ENCODE data around the gene MEAF6.
"Not testable (repeated sequence)": the region's sequence is repeated elsewhere in the genome, so short reads cannot be mapped to it uniquely, and the experiment has no call there.

The MEAF6 gene

DNA sequence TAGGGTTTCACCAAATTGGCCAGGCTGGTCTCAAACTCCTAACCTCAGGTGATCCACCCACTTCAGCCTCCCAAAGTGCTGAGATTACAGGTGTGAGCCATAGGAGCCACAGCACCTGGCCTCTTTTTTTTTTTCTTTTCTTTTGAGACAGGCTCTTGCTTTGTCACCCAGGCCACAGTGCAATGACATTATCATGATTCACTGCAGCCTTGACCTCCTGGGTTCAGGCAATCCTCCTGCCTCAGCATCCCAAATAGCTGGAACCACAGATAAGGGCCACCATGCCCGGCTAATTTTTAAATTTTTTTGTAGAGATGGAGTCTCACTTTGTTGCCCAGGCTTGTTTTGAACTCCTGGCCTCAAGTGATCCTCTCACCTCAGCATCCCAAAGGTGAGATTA lies 15.3 kb upstream of the MEAF6 start:
- not testable (repeated sequence) for DNase-seq

DNA sequence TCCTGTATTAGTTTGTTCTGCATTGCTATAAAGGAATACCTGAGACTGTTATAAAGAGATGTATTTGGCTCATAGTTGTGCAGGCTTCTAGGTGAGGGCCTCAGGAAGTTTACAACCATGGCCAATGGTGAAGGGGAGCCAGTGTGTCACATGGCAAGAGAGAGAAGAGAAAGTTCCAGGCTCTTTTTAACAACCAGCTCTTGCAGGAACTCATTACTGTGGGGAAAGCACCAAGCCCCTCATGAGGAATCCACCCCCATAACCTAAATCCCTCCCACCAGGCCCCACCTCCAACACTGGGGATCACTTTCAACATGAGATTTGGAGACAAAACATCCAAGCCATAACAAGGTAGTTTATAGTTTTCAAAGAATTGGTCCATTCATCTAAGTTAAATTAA lies 5.0 kb upstream of the MEAF6 start:
- DNase-seq, result no peak

GRCh38 chr1:37518929-37519328 lies 4.4 kb upstream of the MEAF6 start:
- DNase-seq, result not testable (repeated sequence)

- DNase-seq, result not testable (repeated sequence)
Observed at GRCh38 chr1:37518241-37518640, 3.7 kb upstream of the MEAF6 start.

DNA sequence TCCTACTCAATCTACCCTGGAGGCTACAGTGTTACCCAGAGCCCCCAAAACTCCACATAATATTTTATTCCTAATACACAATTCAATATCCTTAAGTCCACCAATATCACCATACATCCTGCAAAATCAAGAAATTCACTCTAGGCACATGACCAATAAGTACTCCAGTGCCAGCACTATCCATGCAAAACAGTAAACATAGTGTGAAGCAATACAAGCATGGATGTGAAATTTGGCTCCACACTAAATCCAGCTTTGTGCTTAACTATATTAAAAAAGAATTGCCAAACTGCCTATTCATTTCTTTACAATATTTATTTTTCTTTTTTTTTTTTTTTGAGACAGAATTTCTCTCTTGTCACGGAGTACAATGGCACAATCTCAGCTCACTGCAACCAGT lies 3.0 kb upstream of the MEAF6 start:
- no peak for DNase-seq

DNA sequence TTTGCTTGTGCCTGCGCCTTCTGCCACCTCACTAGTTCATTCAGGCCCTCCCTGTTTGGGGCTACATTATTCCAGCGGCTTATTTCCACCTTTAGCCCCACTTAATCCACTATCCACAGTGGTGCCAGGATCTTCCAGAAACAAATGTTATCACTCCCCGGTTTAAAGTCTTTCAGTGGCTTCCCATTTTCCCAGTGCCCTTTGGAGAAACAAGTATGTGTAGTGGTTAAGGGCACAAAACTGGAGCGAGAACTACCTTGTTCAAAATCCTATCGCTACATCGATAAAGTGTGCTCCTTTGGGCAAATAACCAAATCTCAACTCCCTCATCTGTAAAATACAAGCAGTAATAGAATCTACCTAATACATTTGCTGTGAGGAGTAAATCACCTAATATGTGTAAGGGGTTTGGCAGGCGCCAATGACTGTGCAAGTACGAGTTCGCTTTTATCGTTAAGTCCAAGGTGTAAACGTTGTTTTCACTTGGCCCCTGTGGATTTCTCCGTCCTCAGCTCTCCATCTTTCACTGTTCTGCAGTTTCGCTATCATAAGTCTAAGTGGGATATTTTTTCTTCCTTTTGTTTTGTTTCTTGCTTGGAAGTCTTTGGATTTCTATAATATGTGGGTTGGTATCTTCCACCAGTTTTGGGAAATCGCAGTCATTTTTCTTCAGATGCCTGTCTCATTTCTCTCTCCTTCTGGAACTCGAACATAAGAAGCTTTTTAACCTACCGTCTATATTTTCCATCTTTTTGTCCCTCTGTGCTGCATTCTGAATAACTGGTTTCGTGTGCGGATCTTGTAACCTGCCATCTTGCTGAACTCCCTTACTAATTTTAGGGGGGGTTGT lies 844 bp upstream of the MEAF6 start:
- DNase-seq, result no peak

DNA sequence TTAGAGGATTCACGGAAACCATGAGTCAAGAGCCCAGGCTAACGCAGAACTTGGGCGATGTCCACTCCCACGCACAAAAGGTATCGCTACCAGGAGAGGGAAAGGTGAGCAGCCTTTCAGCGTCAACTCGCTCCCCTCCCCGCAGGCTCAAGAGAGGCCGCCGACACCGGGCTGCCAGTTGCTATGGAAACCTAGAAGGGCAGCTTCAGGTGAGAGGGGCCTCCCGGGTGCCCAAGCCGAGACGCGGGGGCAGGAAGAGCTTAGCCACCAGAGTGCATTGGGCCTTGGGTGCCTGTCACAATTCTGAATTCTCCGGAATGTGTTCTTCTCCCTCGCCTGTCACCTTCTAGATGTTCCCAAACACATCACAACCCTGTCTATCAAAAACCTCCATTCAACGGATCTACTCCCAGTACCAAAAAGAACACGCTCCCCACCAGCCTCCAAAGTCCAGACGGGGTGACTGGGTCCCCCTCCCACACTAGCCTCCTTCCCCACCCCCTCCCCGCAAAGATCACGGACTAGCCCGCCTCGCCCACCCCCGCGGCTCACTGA lies 694 bp downstream of the MEAF6 start:
- peak; percentile 39 for DNase-seq

DNA sequence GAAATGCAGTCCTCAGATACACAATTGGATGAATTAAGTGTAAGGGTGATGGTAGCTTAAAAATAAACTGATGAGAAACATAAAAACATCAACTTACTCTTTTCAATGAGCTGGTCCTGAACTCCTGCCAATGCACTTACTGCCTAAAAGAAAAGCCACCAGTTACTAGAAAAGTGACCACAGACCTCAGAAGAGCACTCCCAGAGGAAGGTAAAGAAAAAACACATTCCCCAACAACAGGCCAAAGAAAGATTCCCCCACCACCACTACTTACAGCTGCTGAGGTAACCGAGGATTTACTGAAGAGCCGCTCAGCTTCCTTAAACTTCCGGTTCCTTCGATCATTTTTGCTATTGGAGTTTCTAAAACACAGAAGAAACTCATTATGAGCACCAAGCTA lies 5.4 kb downstream of the MEAF6 start:
- no peak for DNase-seq

DNA sequence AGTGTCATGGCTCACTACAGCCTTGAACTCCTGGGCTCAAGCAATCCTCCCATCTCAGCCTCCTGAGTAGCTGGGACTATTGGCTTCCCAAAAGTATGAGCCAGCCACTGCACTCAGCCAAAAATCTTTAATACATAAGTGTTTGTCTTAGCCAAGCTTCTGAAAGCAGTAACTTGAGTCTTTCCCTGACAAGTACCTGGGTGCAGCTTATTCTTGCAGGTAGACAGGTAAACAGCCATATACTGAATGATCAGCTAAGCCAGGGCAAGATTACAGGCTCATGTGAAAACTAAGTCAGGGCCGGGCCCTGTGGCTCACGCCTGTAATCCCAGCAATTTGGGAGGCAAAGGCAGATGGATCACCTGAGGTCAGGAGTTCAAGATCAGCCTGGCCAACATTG lies 7.8 kb downstream of the MEAF6 start:
- no peak for DNase-seq

DNA sequence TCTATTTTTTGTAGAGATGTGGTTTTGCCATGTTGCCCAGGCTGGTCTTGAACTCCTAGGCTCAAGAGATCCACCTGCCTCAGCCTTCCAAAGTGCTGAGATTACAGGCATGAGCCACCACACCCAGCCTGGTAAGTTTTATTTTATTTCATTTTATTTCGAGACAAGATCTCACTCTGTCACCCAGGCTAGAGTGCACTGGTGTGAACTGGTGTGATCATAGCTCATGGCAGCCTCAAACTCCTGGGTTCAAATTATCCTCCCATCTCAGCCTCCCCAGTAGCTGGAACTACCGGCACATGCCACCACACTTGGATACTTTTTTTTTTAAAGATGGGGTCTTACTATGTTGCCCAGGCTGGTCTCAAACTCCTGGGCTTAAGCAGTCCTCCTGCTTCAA lies 11.8 kb downstream of the MEAF6 start:
- not testable (repeated sequence) for DNase-seq

GRCh38 chr1:37502104-37502503 lies 12.5 kb downstream of the MEAF6 start:
- DNase-seq, result no peak

DNA sequence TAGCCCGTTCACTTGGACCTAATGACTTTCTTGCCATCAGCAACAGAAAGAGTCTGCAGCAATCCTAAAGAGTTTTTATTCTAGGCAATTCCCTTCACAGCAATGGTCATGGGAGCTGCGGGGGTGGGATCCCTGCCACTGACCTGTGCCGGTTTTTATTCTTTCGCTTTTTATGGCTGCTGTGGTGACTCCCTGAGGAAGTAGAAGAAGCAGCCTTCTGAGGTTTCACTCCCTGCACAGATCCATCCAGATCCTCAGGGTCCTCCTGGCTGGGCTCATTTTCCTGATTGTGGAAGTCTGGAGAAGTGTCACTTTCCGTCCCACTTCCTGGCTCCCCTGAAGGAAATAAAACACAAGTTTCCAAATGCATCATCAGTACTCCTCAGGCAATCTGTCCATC lies 12.9 kb downstream of the MEAF6 start:
- DNase-seq, result no peak

- DNase-seq, result no peak
Observed at GRCh38 chr1:37498872-37499617, 15.5 kb downstream of the MEAF6 start.

- DNase-seq, result no peak
Observed at GRCh38 chr1:37497832-37498231, 16.7 kb downstream of the MEAF6 start.

- no peak for DNase-seq
Observed at GRCh38 chr1:37495875-37496274, 18.7 kb downstream of the MEAF6 start.

- DNase-seq, result no peak
Observed at GRCh38 chr1:37493336-37494098, 21.0 kb downstream of the MEAF6 start.

- no peak for DNase-seq
Observed at GRCh38 chr1:37487619-37487984, 27.0 kb downstream of the MEAF6 start.

DNA sequence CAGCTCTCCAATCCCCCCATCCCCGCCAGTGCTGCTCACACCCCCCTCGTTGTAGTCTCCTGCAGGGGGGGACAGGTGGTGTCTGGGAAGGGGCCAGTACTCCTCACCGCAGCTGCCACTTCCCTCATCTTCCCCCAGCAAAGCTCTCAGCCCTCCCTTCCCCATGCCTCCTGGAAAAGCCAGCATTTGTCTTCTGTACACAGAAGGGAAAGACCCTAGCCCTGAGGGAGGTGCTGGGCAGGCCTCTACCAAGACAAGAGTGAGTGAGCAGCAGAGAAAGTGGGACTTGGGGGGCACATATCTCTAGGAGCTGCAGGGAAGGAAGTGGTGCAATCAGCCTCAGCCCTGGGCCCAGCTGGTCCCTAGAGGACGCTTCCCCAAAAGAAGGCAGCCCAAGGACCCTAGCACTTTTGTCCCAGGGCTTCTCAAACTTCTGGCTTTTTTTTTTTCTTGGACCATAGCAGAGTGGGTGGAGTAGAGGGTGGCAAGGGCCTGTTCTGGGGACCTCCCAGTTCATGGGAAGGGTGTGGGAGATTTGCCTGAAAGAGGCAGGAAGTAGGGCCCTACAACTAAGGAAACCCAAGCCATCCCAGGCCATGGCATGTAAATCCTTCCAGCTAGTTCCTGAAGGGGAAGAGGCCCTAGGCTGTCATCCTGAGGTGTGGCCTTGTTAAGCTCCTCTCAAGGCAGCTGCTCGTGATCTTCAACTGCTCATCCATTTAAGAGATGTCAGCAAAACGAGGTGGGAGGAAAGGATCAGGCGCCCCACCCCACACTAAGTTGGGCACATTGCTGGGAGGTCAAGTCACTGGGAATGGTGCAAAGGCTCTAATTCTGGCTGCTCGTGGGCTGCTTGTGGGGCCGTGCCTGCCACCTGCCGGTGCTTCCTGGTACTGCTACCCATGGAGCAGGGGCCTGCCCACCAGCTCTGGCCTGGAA lies 27.6 kb downstream of the MEAF6 start:
- peak; percentile 81 for DNase-seq

DNA sequence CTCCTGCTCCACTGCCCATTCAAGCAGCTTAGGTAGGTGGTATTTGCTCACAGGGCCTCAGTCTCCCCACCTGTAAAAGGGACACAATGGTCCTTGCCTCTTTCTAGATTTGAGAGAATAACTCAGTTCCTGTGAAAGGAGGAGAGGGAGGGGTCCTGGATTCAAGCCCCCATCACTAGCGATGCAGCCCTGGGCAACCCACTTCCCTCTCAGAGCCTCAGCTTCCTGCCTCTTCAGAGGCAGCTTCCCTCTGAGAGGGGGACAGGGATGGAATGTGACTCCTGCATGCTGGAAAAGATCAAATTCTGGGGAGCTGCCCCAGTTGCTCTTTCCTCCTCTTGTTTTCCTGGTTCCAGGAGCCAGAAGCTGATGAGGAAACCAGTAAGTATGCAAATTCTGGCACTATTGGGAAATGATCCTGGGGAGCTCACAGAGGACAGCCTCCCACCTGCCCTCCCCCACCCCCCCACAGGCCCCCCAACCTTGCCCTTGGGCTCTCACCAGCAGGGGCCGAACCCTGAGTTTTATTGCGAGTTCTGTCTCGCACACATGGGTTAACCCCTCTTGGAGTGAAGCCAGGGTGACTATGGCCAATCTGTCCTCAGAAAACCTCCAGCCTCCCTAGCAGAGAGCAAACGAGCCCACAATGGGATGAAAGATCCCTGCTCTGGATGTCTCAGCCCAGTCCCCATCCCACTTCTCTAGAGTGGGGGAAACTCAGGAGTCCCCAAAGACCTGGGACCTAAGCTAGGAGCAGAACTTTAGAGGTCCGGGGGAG lies 28.5 kb downstream of the MEAF6 start:
- DNase-seq, result no peak

- no peak for DNase-seq
Observed at GRCh38 chr1:37484325-37485051, 30.1 kb downstream of the MEAF6 start.

DNA sequence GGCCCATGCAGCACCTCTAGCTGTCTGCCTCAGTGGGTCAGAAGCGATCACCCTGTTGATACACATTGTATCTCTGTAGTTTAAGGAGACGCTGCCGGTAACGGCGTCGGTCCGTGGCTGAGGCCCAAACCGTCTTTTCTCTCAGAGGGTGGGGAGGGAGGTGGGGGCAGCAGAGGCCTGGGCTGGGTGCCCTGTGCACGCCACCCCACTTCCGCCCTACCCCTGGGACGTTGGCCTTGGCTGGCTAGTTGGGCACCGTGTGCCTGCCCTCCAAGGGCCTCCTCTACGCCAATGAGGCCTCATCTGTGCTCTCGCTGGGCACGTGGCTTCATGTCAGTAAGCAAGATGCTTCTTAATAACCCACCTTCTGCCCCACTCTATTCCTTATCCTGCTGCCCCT lies 30.8 kb downstream of the MEAF6 start:
- no peak for DNase-seq
